ENCODE measurements around the gene TRAPPC2.

The TRAPPC2 gene

GRCh38 chrX:13768939-13769338 lies 34.5 kb upstream of the TRAPPC2 start:
- no peak for TF ChIP-seq ZFX (IDR thresholded peaks at IDR 0.05)
- no peak for TF ChIP-seq CTCF (conservative IDR thresholded peaks at IDR 0.05)
- H3K27ac ChIP-seq, result no peak overlapping the region

DNA sequence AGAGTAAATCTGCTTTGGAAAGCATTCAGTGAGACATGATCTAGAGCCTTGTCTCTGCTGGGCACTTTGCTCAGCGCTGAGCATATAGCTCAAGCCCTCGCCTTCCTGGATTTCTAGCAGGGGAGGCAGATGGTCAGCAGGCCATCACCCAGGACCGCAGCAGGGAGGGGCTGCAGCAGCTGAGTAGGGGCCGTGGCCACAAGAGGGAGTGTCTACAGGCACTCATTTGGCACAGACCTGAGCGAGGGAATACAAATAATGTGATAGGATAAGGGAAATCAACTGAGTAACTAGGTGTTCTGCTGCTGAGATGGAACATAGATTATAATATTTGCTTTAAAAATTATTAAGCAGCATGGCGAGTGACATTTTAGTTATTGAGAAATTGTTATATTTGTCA lies 30.3 kb upstream of the TRAPPC2 start:
- peak overlapping the region; percentile 23 for H3K27ac ChIP-seq
- TF ChIP-seq CTCF (conservative IDR thresholded peaks at IDR 0.05) (peak; percentile 47), ZFX (IDR thresholded peaks at IDR 0.05) (no peak)

- peak overlapping the region; percentile 23 for H3K27ac ChIP-seq
- TF ChIP-seq ZFX (IDR thresholded peaks at IDR 0.05) (no peak), CTCF (conservative IDR thresholded peaks at IDR 0.05) (no peak)
These were observed 29.9 kb upstream of the TRAPPC2 start for GRCh38 chrX:13764281-13764680.

GRCh38 chrX:13763489-13763888 lies 29.1 kb upstream of the TRAPPC2 start:
- peak overlapping the region; percentile 35 for H3K27ac ChIP-seq

DNA sequence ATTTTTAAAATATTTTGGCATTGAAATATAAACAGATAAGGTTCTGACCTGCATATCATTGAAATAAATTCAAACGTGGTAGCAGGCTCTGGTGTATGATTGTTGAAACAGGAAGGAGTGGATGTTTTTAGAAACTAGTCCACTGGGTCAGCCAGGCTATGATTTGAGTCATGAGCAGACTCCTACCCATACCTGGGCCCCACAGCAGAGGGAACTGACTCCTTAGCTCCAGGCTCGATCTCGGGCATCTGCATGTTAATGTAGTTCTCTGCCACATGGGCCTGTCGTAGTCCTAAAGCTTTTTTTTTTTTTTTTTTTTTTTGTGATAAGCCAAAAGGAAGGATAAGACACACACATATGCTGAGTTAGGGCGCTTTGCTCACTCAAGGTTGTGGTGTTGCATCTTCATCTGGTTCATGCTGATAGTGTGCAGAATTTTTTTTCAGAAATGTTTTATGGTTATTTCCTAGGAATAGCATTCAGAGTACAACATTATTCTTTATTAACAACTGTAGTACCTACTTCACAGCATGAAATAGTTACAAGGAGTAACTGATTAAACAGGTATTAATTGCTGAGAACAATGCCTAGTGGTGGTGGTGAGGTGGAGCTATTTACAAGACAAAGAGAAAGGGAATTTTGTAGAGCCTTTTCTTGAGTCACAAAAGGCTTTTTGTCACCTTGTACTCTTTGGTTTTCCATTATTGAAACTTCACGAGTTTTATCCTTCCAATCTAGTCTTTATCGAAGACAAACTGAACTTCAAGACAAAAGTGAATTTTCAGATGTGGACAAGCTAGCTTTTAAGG lies 27.4 kb upstream of the TRAPPC2 start:
- no peak overlapping the region for H3K27ac ChIP-seq

More at GRCh38 chrX:13763489-13763888, 29.1 kb upstream of the TRAPPC2 start:
- no peak for TF ChIP-seq ZFX (IDR thresholded peaks at IDR 0.05)

GRCh38 chrX:13760426-13760825 lies 26.0 kb upstream of the TRAPPC2 start:
- H3K27ac ChIP-seq, result no peak overlapping the region
- no peak for TF ChIP-seq ZFX (IDR thresholded peaks at IDR 0.05)
- no peak for TF ChIP-seq CTCF (conservative IDR thresholded peaks at IDR 0.05)

More for the DNA sequence above, 27.4 kb upstream of the TRAPPC2 start:
- TF ChIP-seq ZFX (IDR thresholded peaks at IDR 0.05) (no peak), CTCF (conservative IDR thresholded peaks at IDR 0.05) (no peak)

DNA sequence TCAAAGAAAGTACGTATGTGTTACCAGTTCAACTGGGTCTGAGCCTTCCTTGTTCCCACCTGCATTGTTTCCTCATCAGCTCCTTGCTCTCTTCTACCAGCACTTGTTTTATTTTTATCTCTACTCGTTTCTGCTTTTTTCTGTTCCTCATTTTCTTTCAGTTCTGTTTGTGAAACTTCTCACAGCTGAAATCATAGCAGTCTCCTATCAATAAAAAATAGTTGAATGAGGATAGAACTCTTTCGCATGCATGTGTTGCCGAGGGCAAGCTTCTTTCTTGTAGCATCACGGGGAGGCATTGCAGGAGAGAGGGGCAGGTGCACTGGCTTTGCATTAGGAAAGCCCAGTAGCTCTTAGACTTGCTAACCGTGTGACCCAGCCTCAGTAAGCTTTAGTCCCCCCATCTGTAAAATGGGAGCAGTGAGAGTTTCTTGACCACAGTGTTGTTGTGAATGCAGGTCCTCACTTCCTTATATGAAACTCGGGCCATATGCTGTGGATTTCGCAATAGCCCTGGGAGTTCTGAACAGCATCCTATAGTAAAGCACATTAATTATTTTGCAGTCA lies 24.8 kb upstream of the TRAPPC2 start:
- no peak overlapping the region for H3K27ac ChIP-seq
- TF ChIP-seq ZFX (IDR thresholded peaks at IDR 0.05), result no peak
- no peak for TF ChIP-seq CTCF (conservative IDR thresholded peaks at IDR 0.05)
